Tibial artery (tissue), 4 donors: ENCODE data around the gene NKRF.

Source experiments
- DNase-seq, 2 donors: peaks; one replicate each; pipeline ENCODE4 v3.0.0-alpha.2; 2019
- H3K27ac ChIP-seq, 2 donors: fragments of 200-600 bp; sonication (generic) in 1 of 2; 1 replicate in 1 of 2; 2 replicates in 1 of 2; pipeline ENCODE4 v1.5.1; 2018 to 2019; ENCODE audit warnings: mild to moderate bottlenecking in 1 of 2
- H3K27me3 ChIP-seq, 2 donors: fragments of 200-600 bp; sonication (generic) in 1 of 2; one replicate each; pipeline versions ENCODE4 v1.5.1 to v1.6.0; 2016 to 2019
- H3K36me3 ChIP-seq, 3 donors: fragments of 200-600 bp; sonication (generic) in 2 of 3; one replicate each; pipeline ENCODE4 v1.5.1; 2016 to 2019; ENCODE audit warnings: mild to moderate bottlenecking in 2 of 3
- H3K4me1 ChIP-seq, 4 donors: fragments of 200-600 bp; sonication (generic) in 2 of 4; 1 replicate in 3 of 4; 2 replicates in 1 of 4; pipeline ENCODE4 v1.5.1; 2016 to 2019
- H3K4me3 ChIP-seq, 2 donors: fragments of 200-600 bp; sonication (generic) in 1 of 2; 1 replicate in 1 of 2; 2 replicates in 1 of 2; pipeline ENCODE4 v1.5.1; 2018 to 2019; ENCODE audit warnings: mild to moderate bottlenecking in 2 of 2
- H3K9me3 ChIP-seq, 3 donors: fragments of 200-600 bp; sonication (generic) in 1 of 3; one replicate each; pipeline ENCODE4 v1.5.1; 2016 to 2019
- intact Hi-C: fragments of 100-400 bp; cut with DNase I; formaldehyde crosslinking; loops from one replicate; pipeline ENCODE4 v1.15.0; 2023; ENCODE audit warnings: low total_unique reads
- TF ChIP-seq, protein P1 (sequence below), 2 experiments: fragments of 200-600 bp in 1 of 2; fragments of 450-650 bp in 1 of 2; IDR thresholded peaks; one replicate each; pipeline ENCODE4 v1.5.1; 2017 to 2019; ENCODE audit warnings: antibody characterized with exemption in 2 of 2, mild to moderate bottlenecking in 1 of 2, moderate library complexity in 1 of 2

The NKRF gene

DNA sequence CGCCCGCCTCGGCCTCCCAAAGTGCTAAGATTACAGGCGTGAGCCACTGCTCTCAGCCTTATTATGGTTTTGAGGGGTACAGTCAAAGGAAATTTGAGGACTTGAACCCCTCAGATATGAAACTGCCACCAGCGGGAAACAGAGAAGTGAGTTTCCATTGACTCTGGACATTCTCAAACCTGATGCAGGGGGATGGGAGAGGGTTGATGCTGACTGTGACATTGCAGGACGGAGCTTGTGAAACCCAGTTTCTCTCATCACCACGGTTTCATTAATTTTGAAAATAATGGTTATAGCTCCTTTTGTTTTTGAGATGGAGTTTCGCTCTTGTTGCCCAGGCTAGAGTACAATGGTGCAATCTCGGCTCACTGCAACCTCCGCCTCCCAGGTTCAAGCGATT, 18.2 kb upstream of the NKRF start:
- Histone ChIP-seq H3K27me3 (no peaks in the 10 kb centered on the region), H3K9me3 (no peaks in the 10 kb centered on the region), H3K4me3 (no peak overlapping the region), H3K4me1 (no peaks in the 10 kb centered on the region), H3K27ac (no peak overlapping the region), H3K36me3 (peaks cover 0 to 6% (median 0%) of the 10 kb centered on the region in 3 donors)
- no peak for DNase-seq
- TF ChIP-seq, protein P1, sequence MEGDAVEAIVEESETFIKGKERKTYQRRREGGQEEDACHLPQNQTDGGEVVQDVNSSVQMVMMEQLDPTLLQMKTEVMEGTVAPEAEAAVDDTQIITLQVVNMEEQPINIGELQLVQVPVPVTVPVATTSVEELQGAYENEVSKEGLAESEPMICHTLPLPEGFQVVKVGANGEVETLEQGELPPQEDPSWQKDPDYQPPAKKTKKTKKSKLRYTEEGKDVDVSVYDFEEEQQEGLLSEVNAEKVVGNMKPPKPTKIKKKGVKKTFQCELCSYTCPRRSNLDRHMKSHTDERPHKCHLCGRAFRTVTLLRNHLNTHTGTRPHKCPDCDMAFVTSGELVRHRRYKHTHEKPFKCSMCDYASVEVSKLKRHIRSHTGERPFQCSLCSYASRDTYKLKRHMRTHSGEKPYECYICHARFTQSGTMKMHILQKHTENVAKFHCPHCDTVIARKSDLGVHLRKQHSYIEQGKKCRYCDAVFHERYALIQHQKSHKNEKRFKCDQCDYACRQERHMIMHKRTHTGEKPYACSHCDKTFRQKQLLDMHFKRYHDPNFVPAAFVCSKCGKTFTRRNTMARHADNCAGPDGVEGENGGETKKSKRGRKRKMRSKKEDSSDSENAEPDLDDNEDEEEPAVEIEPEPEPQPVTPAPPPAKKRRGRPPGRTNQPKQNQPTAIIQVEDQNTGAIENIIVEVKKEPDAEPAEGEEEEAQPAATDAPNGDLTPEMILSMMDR (IDR thresholded peaks at IDR 0.05), result no peak
- intact Hi-C loops, result no loop called here

DNA sequence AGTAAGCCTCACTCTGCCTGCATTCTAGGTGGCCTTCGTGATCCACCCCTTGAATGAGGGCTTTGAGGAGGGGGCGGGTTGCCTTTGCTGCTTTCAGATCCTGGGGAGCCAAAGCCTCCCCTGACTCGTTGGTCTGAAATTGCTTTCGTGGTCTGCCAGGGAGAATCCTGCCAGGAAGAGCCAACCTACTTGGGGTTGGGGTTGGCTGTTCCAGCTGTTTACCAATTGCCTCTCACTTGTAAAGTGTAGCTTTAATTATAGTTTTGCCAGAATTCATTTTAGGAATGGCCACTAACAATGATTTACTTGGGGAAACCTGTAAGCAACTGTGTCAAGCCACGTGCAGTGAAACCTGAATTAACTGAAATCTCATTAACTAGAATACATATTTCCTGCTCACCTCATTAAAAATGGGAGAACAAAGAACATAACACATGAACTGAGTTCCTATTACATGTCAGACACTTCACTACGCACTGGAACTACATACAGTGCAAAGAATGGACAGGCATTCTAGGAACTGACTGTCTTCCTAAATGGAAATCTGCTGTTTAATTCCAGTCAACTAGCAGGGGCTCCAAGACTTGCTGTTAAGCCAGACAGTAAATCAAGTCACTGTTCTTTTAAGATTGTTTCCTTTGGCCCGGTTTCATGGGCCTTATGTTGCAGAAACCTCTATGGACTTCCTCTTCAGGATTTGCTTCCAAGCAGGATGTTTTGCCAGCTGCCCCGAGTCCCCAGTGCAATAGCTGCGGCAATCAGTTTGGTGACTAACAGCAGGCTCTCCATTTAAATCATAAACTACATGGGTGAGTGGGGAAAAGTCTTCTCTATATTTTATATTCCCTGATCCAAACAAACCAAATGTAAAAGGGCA, 16.4 kb upstream of the NKRF start:
- no peaks in the 10 kb centered on the region for H3K36me3 ChIP-seq
- H3K27me3 ChIP-seq, result no peaks in the 10 kb centered on the region
- intact Hi-C loops, result no loop called here
- no peak overlapping the region for H3K27ac ChIP-seq
- H3K4me3 ChIP-seq, result no peak overlapping the region
- TF ChIP-seq, protein P1 (IDR thresholded peaks at IDR 0.05), result no peak
- no peaks in the 10 kb centered on the region for H3K9me3 ChIP-seq
- DNase-seq, result peak in 1 of 2 donors; percentile 21
- no peaks in the 10 kb centered on the region for H3K4me1 ChIP-seq

DNA sequence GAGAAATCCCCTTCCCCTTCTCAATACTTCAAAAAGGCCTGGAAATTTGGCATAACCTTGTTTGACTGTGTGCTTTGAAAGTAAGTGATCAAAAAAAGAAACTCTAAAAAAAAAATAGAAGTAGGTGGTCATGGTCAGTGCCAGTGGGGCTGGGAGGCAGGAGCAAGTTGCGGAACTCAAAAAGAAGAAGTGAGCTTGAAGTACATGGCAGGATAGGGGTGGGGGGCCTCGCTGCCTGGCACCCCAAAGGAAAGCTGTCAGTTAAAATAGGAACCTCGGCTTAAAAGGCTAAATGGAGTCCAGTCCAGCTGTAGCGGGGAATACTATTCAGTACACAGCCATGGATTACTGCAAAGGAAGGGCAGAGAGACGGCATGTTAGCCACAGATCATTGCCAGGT, 12.2 kb upstream of the NKRF start:
- Histone ChIP-seq H3K27me3 (no peaks in the 10 kb centered on the region), H3K9me3 (no peaks in the 10 kb centered on the region), H3K27ac (no peak overlapping the region), H3K4me3 (no peak overlapping the region), H3K36me3 (no peaks in the 10 kb centered on the region), H3K4me1 (no peaks in the 10 kb centered on the region)
- DNase-seq, result peak in 1 of 2 donors; percentile 21
- intact Hi-C loops, result loop anchor here (5.0 kb wide), 2 partner anchors 114 to 174 kb away; partner anchors contain the start of gene RPL39
- TF ChIP-seq, protein P1 (IDR thresholded peaks at IDR 0.05), result no peak

DNA sequence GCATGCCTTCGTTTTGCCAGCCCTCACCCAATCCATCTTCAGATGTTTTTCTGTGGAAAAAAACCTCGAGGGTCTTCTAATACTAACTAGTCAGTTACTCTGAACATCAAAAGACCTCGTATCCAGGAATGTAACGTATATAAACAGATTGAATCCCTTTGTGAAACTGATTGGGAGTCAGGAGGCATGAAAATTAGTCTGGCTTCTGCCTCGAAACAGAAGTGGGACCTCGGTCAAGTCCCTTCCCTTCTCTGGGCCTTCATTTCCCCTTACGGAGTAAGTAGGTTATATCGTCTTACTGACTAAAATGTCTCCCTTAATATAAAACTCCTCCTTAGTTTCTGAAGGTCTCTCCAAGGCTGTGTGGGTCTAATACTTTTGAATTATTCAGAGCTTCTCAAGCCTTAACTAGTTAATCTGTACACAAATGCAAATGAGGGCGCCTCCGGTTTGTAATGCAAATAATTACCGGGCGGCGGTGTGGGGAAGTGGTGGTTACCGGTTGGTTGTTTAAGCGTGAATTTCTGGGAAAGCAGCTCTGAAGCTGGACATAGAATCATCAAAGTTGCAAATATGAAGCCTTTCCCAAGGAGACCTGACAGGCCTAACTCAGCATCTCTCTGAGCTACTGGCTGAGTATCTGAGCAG, 11.4 kb upstream of the NKRF start:
- Histone ChIP-seq H3K9me3 (no peaks in the 10 kb centered on the region), H3K27ac (no peak overlapping the region), H3K27me3 (no peaks in the 10 kb centered on the region), H3K4me3 (no peak overlapping the region), H3K36me3 (no peaks in the 10 kb centered on the region), H3K4me1 (no peaks in the 10 kb centered on the region)
- no peak for DNase-seq
- TF ChIP-seq, protein P1 (IDR thresholded peaks at IDR 0.05), result no peak
- intact Hi-C loops, result loop anchor here (5.0 kb wide), 2 partner anchors 115 to 175 kb away; partner anchors contain the start of gene RPL39

DNA sequence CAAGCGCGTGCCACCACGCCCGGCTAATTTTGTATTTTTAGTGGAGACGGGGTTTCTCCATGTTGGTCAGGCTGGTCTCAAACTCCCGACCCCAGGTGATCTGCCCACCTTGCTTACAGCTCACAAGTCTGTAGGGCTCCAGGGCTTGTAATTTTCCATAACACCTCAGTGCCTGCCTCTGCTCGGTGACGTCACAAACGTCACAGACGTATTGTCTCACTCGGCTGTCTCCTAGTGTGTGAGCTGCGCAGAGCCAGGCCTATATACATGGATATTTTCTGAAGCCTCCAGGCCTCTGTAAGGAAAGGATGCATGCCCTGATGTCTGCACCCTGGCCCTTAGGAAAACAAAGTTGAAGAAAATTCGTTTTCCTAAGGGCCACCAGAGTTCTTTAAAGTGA, 8.6 kb upstream of the NKRF start:
- TF ChIP-seq, protein P1 (IDR thresholded peaks at IDR 0.05), result no peak
- Histone ChIP-seq H3K27me3 (no peaks in the 10 kb centered on the region), H3K4me3 (no peak overlapping the region), H3K36me3 (no peaks in the 10 kb centered on the region), H3K27ac (no peak overlapping the region), H3K4me1 (no peaks in the 10 kb centered on the region), H3K9me3 (no peaks in the 10 kb centered on the region)
- DNase-seq, result no peak
- intact Hi-C loops, result loop anchor here (5.0 kb wide), 2 partner anchors 118 to 178 kb away; partner anchors contain the start of gene RPL39
